Measurements from ENCODE around the gene AK5. TPM values are rescaled to one million over a fixed set of nuclear protein-coding genes. Genes with fewer than 3 reads are reported as not detected.

Gene AK5
- total and polyA plus RNA-seq, 2 experiments from 2014 or later, result 8.8 to 12.2 TPM

GRCh38 chr1:77319036-77319705, 37.4 kb downstream of the AK5 start (continued):
- TF ChIP-seq ZNF462 (CRISPR knock-in tag; IDR thresholded peaks at IDR 0.05), result no peak
- no peak for TF ChIP-seq CREB1 (CRISPR knock-in tag; IDR thresholded peaks at IDR 0.05; ENCODE audit: low read depth)
- no peak for TF ChIP-seq ZNF114 (CRISPR knock-in tag; IDR thresholded peaks at IDR 0.05)

- H3K9me2 ChIP-seq (ENCODE audit: insufficient read depth), result no peaks in the 10 kb centered on the region
- H3K27ac ChIP-seq (ENCODE audit: low read depth), result peak overlapping the region; percentile 3; the same call in 1 of the 2 replicates
- Mint-ChIP-seq H3K27me3 (ENCODE audit: insufficient read depth, low read depth, poor library complexity) (no peaks in the 10 kb centered on the region), H3K4me1 (peaks cover 14% of the 10 kb centered on the region; the same call in 2 of the 3 replicates), H3K36me3 (ENCODE audit: low read depth) (no peaks in the 10 kb centered on the region), H3K9me3 (no peaks in the 10 kb centered on the region), H3K27ac (peak overlapping the region; percentile 99), H3K4me3 (no peak overlapping the region)
- H3K4me3 ChIP-seq, result no peak overlapping the region
- H3K27me3 ChIP-seq (ENCODE audit: insufficient read depth), result no peaks in the 10 kb centered on the region
- H2AFZ ChIP-seq, result peak overlapping the region; percentile 45; the same call in 1 of the 2 replicates
- H4K20me1 ChIP-seq (replicated peaks; ENCODE audit: insufficient read depth), result no peaks in the 10 kb centered on the region
- H3K36me3 ChIP-seq (ENCODE audit: insufficient read depth), result no peaks in the 10 kb centered on the region
- H3F3A ChIP-seq (replicated peaks; ENCODE audit: low read depth), result no peaks in the 10 kb centered on the region
- H3K79me2 ChIP-seq (replicated peaks; ENCODE audit: insufficient read depth), result no peaks in the 10 kb centered on the region
- H3K4me2 ChIP-seq, result no peak overlapping the region
- peak; percentile 55 for DNase-seq (ENCODE audit: low spot score)
- peaks cover 5% of the 10 kb centered on the region for H3K4me1 ChIP-seq (ENCODE audit: insufficient read depth)
- peak; percentile 78 for ATAC-seq
- TF ChIP-seq ZNF114 (CRISPR knock-in tag; IDR thresholded peaks at IDR 0.05) (no peak), EZH2 (IDR thresholded peaks at IDR 0.05; ENCODE audit: low read depth, unreplicated experiment) (no peak), ZNF331 (CRISPR knock-in tag; IDR thresholded peaks at IDR 0.05; ENCODE audit: low read depth) (no peak), ETS1 (IDR thresholded peaks at IDR 0.05) (no peak), NANOG (IDR thresholded peaks at IDR 0.05; ENCODE audit: borderline replicate concordance) (no peak), REST (IDR thresholded peaks at IDR 0.05; ENCODE audit: unreplicated experiment) (no peak), JUNB (IDR thresholded peaks at IDR 0.05; ENCODE audit: unreplicated experiment) (no peak), STAT1 (IDR thresholded peaks at IDR 0.05; ENCODE audit: unreplicated experiment) (no peak), EZH2phosphoT487 (IDR thresholded peaks at IDR 0.05; ENCODE audit: unreplicated experiment) (no peak)
Measured at GRCh38 chr1:77322061-77322900, 40.5 kb downstream of the AK5 start.

Data from GM23338 (cell line).